A673 (cell line): ENCODE results near the gene NBPF3.
"Not testable (repeated sequence)": the region's sequence is repeated elsewhere in the genome, so short reads cannot be mapped to it uniquely, and the experiment has no call there.

Experiments used
- CTCF ChIP-seq: fragments of 300-800, 200-600 bp; sonication (generic); conservative IDR thresholded peaks from 2 replicates; pipeline ENCODE4 v1.5.1; 2017; ENCODE audit warnings: low read depth, mild to moderate bottlenecking, antibody characterized with exemption, low read length, moderate library complexity, mixed read lengths
- EZH2 ChIP-seq: fragments of 200-600 bp; sonication (generic); IDR thresholded peaks from 2 replicates; pipeline ENCODE4 v1.6.1; 2017; ENCODE audit warnings: borderline replicate concordance, low read depth, mild to moderate bottlenecking, mixed read lengths, antibody characterized with exemption, low read length; ENCODE audit not compliant: poor library complexity, severe bottlenecking

GRCh38 chr1:21428481-21429073, 11.4 kb upstream of the NBPF3 start:
- not testable (repeated sequence) for TF ChIP-seq CTCF, EZH2
